ENCODE results near the gene RMRP.
A peak's percentile ranks its signal among the peaks of the same experiment; 100 is the strongest.
"Not testable (repeated sequence)": the region's sequence is repeated elsewhere in the genome, so short reads cannot be mapped to it uniquely, and the experiment has no call there.

The RMRP gene

GRCh38 chr9:35664531-35665470 is 7.0 kb upstream of the RMRP start, which contains the start of gene ARHGEF39:
ARHGEF39 (minus strand) TSS chr9:35665195; CDS start chr9:35665169, 26 bp downstream.
- peak; percentile 62 for DNase-seq

- no peak for DNase-seq
Observed at GRCh38 chr9:35662437-35662836, 4.6 kb upstream of the RMRP start.

DNA sequence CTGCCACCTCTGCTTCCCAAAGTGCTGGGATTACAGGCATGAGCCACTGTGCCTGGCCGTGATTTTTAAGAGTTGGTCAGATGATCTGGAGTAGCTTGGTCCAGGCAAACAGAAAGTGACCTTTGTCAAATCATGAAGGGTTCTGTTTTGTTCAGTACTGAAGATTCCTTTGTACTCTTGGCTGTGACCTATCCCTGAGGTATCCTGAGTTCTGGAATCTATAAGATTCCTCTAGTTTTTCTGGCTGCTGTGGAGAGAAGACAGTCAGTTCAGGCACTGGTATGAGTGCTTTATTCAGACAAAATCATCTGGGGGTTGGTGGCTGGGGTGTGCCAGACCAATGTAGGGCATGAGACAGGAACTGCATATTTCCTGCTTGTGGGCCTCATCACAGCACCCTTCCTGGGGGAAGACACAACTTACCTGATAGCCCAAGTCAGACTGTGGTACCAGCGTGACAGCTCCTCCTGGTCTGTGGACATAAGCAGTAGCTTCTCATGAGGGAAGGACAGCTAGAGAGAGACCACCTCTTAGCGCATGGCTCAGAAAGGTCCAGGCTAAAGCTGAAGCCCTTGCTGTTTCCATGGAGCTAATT is 4.0 kb upstream of the RMRP start:
- DNase-seq: no peak

DNA sequence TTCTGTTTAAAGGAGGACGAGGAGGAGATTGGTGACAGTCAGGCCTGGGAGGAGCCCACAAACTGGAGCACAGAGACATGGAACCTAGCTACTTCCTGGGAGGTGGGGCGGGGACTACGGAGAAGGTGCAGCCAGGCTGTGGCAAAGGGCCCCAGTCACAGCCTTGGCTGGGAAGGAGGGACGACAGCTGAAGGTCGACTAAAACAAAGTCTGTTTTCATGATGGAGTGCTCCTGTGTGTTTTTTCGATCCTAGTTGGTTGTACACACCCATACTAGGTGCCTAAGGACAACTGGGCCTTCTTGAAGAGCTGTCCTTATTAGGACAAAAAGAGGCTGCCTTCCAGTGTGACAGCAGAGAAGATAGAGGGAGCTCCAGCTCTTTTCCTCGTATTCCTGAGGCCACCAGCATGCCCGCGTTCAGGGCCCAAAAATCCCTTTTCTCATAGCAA is 3.2 kb upstream of the RMRP start:
- no peak for DNase-seq

- DNase-seq: no peak
Observed at GRCh38 chr9:35659340-35659739, 1.5 kb upstream of the RMRP start.

- no peak for DNase-seq
Observed at GRCh38 chr9:35658968-35659220, 1.1 kb upstream of the RMRP start.

- DNase-seq: peak; percentile 85
Observed at GRCh38 chr9:35658137-35658967, 533 bp upstream of the RMRP start, which contains the start of gene CCDC107. CCDC107 (plus strand) TSS chr9:35658292; CDS start chr9:35658380, 88 bp downstream.

- no peak for DNase-seq
Observed at GRCh38 chr9:35656831-35657545, 831 bp downstream of the RMRP start.

- no peak for DNase-seq
Observed at GRCh38 chr9:35656348-35656747, 1.5 kb downstream of the RMRP start.

GRCh38 chr9:35653611-35654010 is 4.2 kb downstream of the RMRP start:
- no peak for DNase-seq

- DNase-seq: no peak
Observed at GRCh38 chr9:35652829-35653209, 5.0 kb downstream of the RMRP start.

DNA sequence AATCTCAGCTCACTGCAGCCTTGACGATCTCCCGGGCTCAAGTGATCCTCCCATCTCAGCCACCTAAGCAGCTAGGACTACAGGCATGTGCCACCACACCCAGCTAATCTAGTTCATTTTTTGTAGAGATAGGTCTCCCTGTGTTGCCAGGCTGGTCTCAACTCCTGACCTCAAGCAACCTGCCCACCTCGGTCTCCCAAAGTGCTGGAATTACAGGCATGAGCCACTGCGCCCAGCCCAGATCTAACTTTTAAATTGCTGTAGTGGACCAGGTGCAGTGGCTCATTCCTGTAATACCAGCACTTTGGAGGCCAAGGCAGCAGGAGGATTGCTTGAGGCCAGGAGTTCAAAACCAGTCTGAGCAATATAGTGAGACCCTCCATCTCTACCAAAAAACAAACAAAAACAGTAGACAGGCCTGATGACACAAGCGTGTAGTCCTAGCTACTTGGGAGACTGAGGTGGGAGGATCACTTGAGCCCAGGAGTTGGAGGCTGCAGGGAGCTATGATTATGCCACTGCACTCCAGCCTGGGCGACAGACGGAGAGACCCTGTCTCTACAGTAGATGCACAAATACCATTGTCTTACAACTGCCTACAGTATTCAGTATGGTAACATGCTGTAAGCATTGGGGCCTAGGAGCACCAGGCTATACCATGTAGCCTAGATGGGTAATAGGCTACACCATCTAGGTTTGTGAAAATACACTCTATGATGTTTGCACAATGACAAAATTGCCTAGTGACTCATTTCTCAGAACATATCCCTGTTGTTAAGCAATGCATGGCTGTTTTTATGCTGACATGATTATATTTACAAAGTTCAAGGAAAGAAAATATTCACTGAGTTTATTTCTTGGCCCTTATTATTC is 5.6 kb downstream of the RMRP start:
- DNase-seq: no peak

- peak; percentile 25 for DNase-seq
Observed at GRCh38 chr9:35650341-35651158, 7.3 kb downstream of the RMRP start, which contains the start of gene SIT1. SIT1 (minus strand) TSS chr9:35650931; CDS start chr9:35650853, 78 bp downstream.

DNA sequence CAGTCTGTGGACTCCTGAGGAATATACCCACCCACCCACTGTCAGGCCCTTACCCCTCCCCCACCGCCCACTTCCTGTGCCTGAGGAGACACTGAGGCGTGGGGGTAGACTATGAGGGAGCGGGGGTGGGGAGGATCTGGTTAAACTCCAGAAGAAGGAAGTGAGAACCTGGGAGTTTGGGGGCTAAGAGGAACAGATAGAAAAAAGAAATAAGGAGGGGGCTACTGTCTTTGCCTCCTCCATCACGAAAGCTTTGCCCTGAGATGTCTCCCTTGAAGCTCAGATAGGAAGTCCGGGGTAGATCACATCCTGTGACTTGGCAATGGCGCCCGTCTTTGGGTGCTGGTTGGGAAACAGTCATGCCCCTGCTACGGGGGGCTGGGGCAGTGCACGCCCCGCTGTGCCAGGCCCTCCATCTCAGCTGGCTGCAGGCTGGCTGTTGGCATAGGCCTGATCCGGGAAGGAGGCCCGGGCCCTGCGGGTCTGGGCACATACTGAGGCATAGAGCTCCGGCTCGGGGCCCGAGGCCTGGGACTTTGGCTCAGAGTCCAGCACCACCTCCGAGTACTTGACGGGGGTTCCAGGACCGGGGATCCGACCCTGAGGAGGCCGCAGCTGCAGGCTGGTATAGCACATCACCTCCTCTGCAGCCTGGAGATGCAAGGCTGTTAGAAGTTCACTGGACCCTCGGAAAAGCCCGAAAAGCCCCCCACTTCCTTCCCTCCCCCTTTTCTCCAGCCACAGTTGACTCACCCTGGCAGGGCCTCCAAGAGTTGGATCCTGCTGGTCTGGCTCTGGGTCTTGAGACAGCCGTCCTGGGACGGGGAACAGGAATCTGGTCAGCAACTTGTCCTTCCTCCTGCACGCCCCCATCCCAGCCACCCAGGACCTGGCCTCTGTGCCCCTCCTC is 8.1 kb downstream of the RMRP start:
- DNase-seq: peak; percentile 44

DNA sequence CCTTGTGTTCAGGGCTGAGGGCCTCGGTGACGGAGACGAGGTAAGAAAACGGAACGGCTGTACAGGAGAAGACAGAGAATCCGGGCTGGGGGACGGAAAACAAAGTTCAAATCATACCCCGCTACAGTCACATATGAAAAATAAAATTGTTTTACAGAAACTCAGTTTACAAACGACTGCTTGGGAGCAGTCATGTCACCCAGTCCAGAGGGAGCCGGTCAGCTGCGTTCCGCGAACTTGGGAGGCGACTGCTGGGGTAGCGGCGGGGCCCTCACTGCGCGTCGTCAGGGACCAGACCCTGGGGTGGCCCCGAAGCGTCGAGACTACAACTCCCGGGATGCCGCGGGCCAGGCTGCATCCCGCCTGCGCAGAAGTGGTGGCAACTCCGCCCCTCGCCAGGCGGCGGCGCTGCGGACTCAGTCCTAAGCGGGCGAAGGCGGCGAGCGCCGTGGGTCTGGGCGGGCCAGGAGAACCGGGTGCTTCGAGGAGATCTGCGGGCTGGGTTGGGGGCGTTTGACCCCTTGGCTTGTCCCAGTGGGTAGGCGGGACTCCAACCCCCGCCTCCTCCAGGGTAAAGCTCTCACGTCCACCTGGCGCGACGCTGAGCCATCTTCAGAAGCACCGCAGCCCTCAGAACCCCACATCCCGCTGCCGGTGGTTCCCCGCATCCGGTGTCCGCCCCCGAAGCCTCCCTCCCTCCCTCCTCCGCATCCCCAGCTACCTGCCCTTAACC is 11.1 kb downstream of the RMRP start:
- DNase-seq: peak; percentile 93

- no peak for DNase-seq
Observed at GRCh38 chr9:35646153-35646532, 11.7 kb downstream of the RMRP start.

- not testable (repeated sequence) for DNase-seq
Observed at GRCh38 chr9:35645736-35646135, 12.1 kb downstream of the RMRP start.

- no peak for DNase-seq
Observed at GRCh38 chr9:35643046-35643445, 14.8 kb downstream of the RMRP start.

- not testable (repeated sequence) for DNase-seq
Observed at GRCh38 chr9:35641478-35641877, 16.3 kb downstream of the RMRP start.

Measured in activated naive CD4-positive, alpha-beta T cell treated with anti-CD3 and anti-CD28 coated beads, Interleukin-2, amount 50 U/mL, for 16 hours (primary cell).